Activated CD4-positive, alpha-beta T cell treated with anti-CD3 and anti-CD28 coated beads, Interleukin-2, amount 50 U/mL, for 4 hours (primary cell): ENCODE measurements around the gene ATP9B.
"Not testable (repeated sequence)": the region's sequence is repeated elsewhere in the genome, so short reads cannot be mapped to it uniquely, and the experiment has no call there.

Experiments
- DNase-seq, 2 experiments: peaks; one replicate each; pipeline ENCODE4 v3.0.0-alpha.2; 2020

Gene ATP9B

GRCh38 chr18:79139206-79139605 is 70.0 kb downstream of the ATP9B start:
- no peak for DNase-seq

GRCh38 chr18:79147014-79147413 is 77.8 kb downstream of the ATP9B start:
- no peak for DNase-seq

- DNase-seq, result no peak
Observed at GRCh38 chr18:79151191-79151590, 82.0 kb downstream of the ATP9B start.

- DNase-seq, result no peak
Observed at GRCh38 chr18:79156327-79156726, 87.1 kb downstream of the ATP9B start.

GRCh38 chr18:79164706-79165105 is 95.5 kb downstream of the ATP9B start:
- DNase-seq, result no peak

GRCh38 chr18:79166702-79167101 is 97.5 kb downstream of the ATP9B start:
- no peak for DNase-seq

- DNase-seq, result no peak
Observed at GRCh38 chr18:79167526-79168190, 98.5 kb downstream of the ATP9B start.

- DNase-seq, result no peak
Observed at GRCh38 chr18:79169958-79170555, 100.9 kb downstream of the ATP9B start.

GRCh38 chr18:79172331-79172730 is 103.1 kb downstream of the ATP9B start:
- DNase-seq, result not testable (repeated sequence)

GRCh38 chr18:79173742-79174141 is 104.5 kb downstream of the ATP9B start:
- DNase-seq, result no peak

GRCh38 chr18:79178113-79178531 is 108.9 kb downstream of the ATP9B start:
- no peak for DNase-seq

GRCh38 chr18:79182047-79182713 is 113.0 kb downstream of the ATP9B start:
- DNase-seq, result no peak

- no peak for DNase-seq
Observed at GRCh38 chr18:79185648-79186047, 116.5 kb downstream of the ATP9B start.

GRCh38 chr18:79186649-79187048 is 117.5 kb downstream of the ATP9B start:
- DNase-seq, result no peak

GRCh38 chr18:79187532-79188277 is 118.5 kb downstream of the ATP9B start:
- no peak for DNase-seq

GRCh38 chr18:79191418-79191817 is 122.2 kb downstream of the ATP9B start:
- DNase-seq, result no peak

- no peak for DNase-seq
Observed at GRCh38 chr18:79191956-79192355, 122.8 kb downstream of the ATP9B start.

GRCh38 chr18:79193826-79194225 is 124.6 kb downstream of the ATP9B start:
- no peak for DNase-seq

GRCh38 chr18:79195716-79196683 is 126.8 kb downstream of the ATP9B start:
- DNase-seq, result no peak

GRCh38 chr18:79197531-79197930 is 128.3 kb downstream of the ATP9B start:
- no peak for DNase-seq

GRCh38 chr18:79199691-79200374 is 130.6 kb downstream of the ATP9B start:
- DNase-seq, result no peak
